ENCODE data around the gene B4GALT4.

The B4GALT4 gene

GRCh38 chr3:119237299-119237698, 3.4 kb downstream of the B4GALT4 start:
- no peak for DNase-seq (ENCODE audit: low spot score)

- DNase-seq (ENCODE audit: low spot score) = peak; percentile 40
Observed at GRCh38 chr3:119236756-119237155, 3.9 kb downstream of the B4GALT4 start.

- no peak for DNase-seq (ENCODE audit: low spot score)
Observed at GRCh38 chr3:119235151-119235550, 5.5 kb downstream of the B4GALT4 start.

- no peak for DNase-seq (ENCODE audit: low spot score)
Observed at GRCh38 chr3:119234610-119235009, 6.1 kb downstream of the B4GALT4 start.

- no peak for DNase-seq (ENCODE audit: low spot score)
Observed at GRCh38 chr3:119230745-119231144, 9.9 kb downstream of the B4GALT4 start.

- DNase-seq (ENCODE audit: low spot score) = no peak
Observed at GRCh38 chr3:119230071-119230470, 10.6 kb downstream of the B4GALT4 start.

- no peak for DNase-seq (ENCODE audit: low spot score)
Observed at GRCh38 chr3:119229190-119229589, 11.5 kb downstream of the B4GALT4 start.

- no peak for DNase-seq (ENCODE audit: low spot score)
Observed at GRCh38 chr3:119228373-119229145, 12.1 kb downstream of the B4GALT4 start.

- DNase-seq (ENCODE audit: low spot score) = no peak
Observed at GRCh38 chr3:119227070-119227850, 13.4 kb downstream of the B4GALT4 start.

GRCh38 chr3:119225121-119225520, 15.6 kb downstream of the B4GALT4 start:
- DNase-seq (ENCODE audit: low spot score) = no peak

- DNase-seq (ENCODE audit: low spot score) = no peak
Observed at GRCh38 chr3:119223511-119223910, 17.2 kb downstream of the B4GALT4 start.

- no peak for DNase-seq (ENCODE audit: low spot score)
Observed at GRCh38 chr3:119222391-119222790, 18.3 kb downstream of the B4GALT4 start.

GRCh38 chr3:119221779-119222320, 18.8 kb downstream of the B4GALT4 start:
- no peak for DNase-seq (ENCODE audit: low spot score)

GRCh38 chr3:119220970-119221667, 19.6 kb downstream of the B4GALT4 start:
- no peak for DNase-seq (ENCODE audit: low spot score)

GRCh38 chr3:119220198-119220597, 20.5 kb downstream of the B4GALT4 start:
- no peak for DNase-seq (ENCODE audit: low spot score)

- peak; percentile 57 for DNase-seq (ENCODE audit: low spot score)
Observed at GRCh38 chr3:119219069-119219468, 21.6 kb downstream of the B4GALT4 start.

GRCh38 chr3:119211803-119212202, 28.9 kb downstream of the B4GALT4 start:
- DNase-seq (ENCODE audit: low spot score) = no peak

GRCh38 chr3:119211193-119211592, 29.5 kb downstream of the B4GALT4 start:
- no peak for DNase-seq (ENCODE audit: low spot score)

- DNase-seq (ENCODE audit: low spot score) = no peak
Observed at GRCh38 chr3:119207512-119207875, 33.2 kb downstream of the B4GALT4 start.

- DNase-seq (ENCODE audit: low spot score) = no peak
Observed at GRCh38 chr3:119206611-119207511, 33.8 kb downstream of the B4GALT4 start.

GRCh38 chr3:119205685-119206084, 35.0 kb downstream of the B4GALT4 start:
- no peak for DNase-seq (ENCODE audit: low spot score)

Measured in activated CD4-positive, alpha-beta T cell treated with anti-CD3 and anti-CD28 coated beads, Interleukin-2, Interleukin-4, amounts not matched to agents 100 ng/mL and 50 ng/mL, durations not matched to agents 16 hours and 8 hours (primary cell).